Breast epithelium (tissue), 4 donors: Measurements from ENCODE around the gene LIMD2. TPM values are rescaled to one million over a fixed set of nuclear protein-coding genes. Genes with fewer than 3 reads are reported as not detected.

Experiments used
- DNase-seq, 2 donors: peaks; one replicate each; pipeline ENCODE4 v3.0.0-alpha.2; 2019; ENCODE audit warnings: low spot score in 2 of 2
- H3K27ac ChIP-seq, 2 donors: fragments of 200-600 bp; sonication (generic) in 1 of 2; one replicate each; pipeline ENCODE4 v1.5.1; 2016 to 2019; ENCODE audit warnings: mild to moderate bottlenecking in 1 of 2
- H3K27me3 ChIP-seq, 2 donors: fragments of 200-600 bp; sonication (generic) in 1 of 2; one replicate each; pipeline versions ENCODE4 v1.5.1 to v1.6.0; 2017 to 2019; ENCODE audit warnings: control low read depth in 1 of 2, mild to moderate bottlenecking in 1 of 2
- H3K36me3 ChIP-seq: fragments of 200-600 bp; one replicate; pipeline ENCODE4 v1.5.1; 2019
- H3K4me1 ChIP-seq, 2 donors: fragments of 200-600 bp; sonication (generic); one replicate each; pipeline ENCODE4 v1.5.1; 2016 to 2019; ENCODE audit warnings: control low read depth in 1 of 2
- H3K4me3 ChIP-seq, 3 donors: fragments of 200-600 bp; sonication (generic); 1 replicate in 2 of 3; 2 replicates in 1 of 3; pipeline ENCODE4 v1.5.1; 2016 to 2019; ENCODE audit warnings: mild to moderate bottlenecking in 3 of 3, moderate library complexity in 2 of 3
- H3K9me3 ChIP-seq, 2 donors: fragments of 200-600 bp; sonication (generic) in 1 of 2; one replicate each; pipeline ENCODE4 v1.5.1; 2016 to 2019; ENCODE audit warnings: control low read depth in 1 of 2
- POLR2A ChIP-seq: fragments of 450-650 bp; IDR thresholded peaks from one replicate; pipeline ENCODE4 v1.6.1; 2016; ENCODE audit warnings: antibody characterized with exemption, mild to moderate bottlenecking, moderate library complexity
- POLR2AphosphoS5 ChIP-seq, 3 donors: sonication (generic); formaldehyde crosslinking; IDR thresholded peaks; one replicate each; pipeline ENCODE4 v1.6.1; 2017; ENCODE audit warnings: antibody characterized with exemption in 3 of 3
- intact Hi-C: fragments of 100-400 bp; cut with DNase I; formaldehyde crosslinking; loops from one replicate; pipeline ENCODE4 v1.15.1; 2023; ENCODE audit warnings: low total_unique reads
- total RNA-seq, 3 donors: library from RNA; depleted of rRNA; stranded (reverse); fragments of >200 nt; gene quantifications; one replicate each; pipeline ENCODE4 v1.1.0, GENCODE V29; 2016
- TF ChIP-seq, protein P1 (sequence below), 3 donors: fragments of 450-650 bp; IDR thresholded peaks; one replicate each; pipeline ENCODE4 v1.5.1; 2016 to 2017; ENCODE audit warnings: antibody characterized with exemption in 3 of 3, mild to moderate bottlenecking in 3 of 3, moderate library complexity in 3 of 3

LIMD2 gene
- total RNA-seq, 3 donors from 2014 or later, result 6.1 to 10.5 (median 7.2) TPM

DNA sequence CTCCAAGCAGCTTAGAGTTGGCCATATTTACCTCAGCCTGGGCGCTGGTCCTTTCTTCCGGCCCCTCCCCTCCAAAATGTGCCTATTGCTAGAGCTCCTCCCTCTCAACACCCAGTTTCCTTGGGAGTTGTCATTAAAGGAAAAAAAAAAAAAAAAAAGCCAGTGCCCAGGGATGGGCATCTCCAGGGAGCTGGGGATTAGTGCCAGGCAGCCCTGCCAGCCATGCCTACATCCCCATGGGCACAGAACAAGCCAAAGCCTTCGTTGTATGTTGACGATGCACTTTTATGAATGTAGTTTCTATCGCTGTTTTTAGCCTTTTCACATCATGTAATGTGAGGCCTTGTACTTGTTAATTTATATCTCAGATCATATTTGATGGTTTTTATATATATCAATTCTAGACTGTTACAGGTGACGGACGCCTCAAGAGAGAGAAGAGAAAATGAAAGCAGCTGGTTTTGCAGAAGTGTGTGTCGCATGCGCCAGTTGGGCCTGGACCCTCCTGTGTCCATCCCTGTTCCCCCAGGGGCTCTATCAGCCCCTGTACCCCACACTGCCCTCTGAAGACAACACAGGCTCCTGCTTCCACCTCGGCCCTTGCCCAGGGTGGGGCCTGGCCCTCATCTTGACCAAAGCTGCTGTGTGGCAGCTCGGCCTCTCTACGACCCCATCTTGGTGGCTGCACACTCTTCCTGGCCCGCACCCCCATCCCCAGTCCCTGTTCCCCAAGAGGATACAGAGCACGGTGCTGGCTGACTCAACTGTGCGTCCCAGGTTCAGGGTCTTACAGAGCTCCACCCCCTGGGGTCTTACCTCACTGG is 4.8 kb downstream of the LIMD2 start:
- intact Hi-C loops, result loop anchor here (5.0 kb wide), 1 partner anchor 142 kb away; no protein-coding TSS in a partner anchor
- Histone ChIP-seq H3K4me3 (no peak overlapping the region), H3K27me3 (no peaks in the 10 kb centered on the region), H3K27ac (no peak overlapping the region), H3K9me3 (no peaks in the 10 kb centered on the region), H3K36me3 (peaks cover 14% of the 10 kb centered on the region), H3K4me1 (peaks cover 0 to under 1% of the 10 kb centered on the region in 2 donors)
- no peak for DNase-seq
- no peak for TF ChIP-seq POLR2AphosphoS5 (IDR thresholded peaks at IDR 0.05)
- TF ChIP-seq, protein P1, sequence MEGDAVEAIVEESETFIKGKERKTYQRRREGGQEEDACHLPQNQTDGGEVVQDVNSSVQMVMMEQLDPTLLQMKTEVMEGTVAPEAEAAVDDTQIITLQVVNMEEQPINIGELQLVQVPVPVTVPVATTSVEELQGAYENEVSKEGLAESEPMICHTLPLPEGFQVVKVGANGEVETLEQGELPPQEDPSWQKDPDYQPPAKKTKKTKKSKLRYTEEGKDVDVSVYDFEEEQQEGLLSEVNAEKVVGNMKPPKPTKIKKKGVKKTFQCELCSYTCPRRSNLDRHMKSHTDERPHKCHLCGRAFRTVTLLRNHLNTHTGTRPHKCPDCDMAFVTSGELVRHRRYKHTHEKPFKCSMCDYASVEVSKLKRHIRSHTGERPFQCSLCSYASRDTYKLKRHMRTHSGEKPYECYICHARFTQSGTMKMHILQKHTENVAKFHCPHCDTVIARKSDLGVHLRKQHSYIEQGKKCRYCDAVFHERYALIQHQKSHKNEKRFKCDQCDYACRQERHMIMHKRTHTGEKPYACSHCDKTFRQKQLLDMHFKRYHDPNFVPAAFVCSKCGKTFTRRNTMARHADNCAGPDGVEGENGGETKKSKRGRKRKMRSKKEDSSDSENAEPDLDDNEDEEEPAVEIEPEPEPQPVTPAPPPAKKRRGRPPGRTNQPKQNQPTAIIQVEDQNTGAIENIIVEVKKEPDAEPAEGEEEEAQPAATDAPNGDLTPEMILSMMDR (IDR thresholded peaks at IDR 0.05), result no peak
- TF ChIP-seq POLR2A, result no peak

- peaks cover 14% of the 10 kb centered on the region for H3K36me3 ChIP-seq
- no peak overlapping the region for H3K4me3 ChIP-seq
- H3K27ac ChIP-seq, result no peak overlapping the region
- H3K27me3 ChIP-seq, result no peaks in the 10 kb centered on the region
- TF ChIP-seq POLR2AphosphoS5 (IDR thresholded peaks at IDR 0.05), result no peak
- TF ChIP-seq, protein P1 (IDR thresholded peaks at IDR 0.05), result no peak
- no peak for TF ChIP-seq POLR2A
- H3K4me1 ChIP-seq, result no peaks in the 10 kb centered on the region
- no peaks in the 10 kb centered on the region for H3K9me3 ChIP-seq
- no peak for DNase-seq
- intact Hi-C loops, result no loop called here
These were observed 5.5 kb downstream of the LIMD2 start for GRCh38 chr17:63694229-63694949.

- Histone ChIP-seq H3K4me3 (no peak overlapping the region), H3K36me3 (peaks cover 14% of the 10 kb centered on the region), H3K4me1 (no peaks in the 10 kb centered on the region), H3K27ac (no peak overlapping the region), H3K27me3 (no peaks in the 10 kb centered on the region), H3K9me3 (no peaks in the 10 kb centered on the region)
- DNase-seq, result no peak
- TF ChIP-seq POLR2A, result no peak
- TF ChIP-seq, protein P1 (IDR thresholded peaks at IDR 0.05), result no peak
- TF ChIP-seq POLR2AphosphoS5 (IDR thresholded peaks at IDR 0.05), result no peak
- intact Hi-C loops, result no loop called here
These were observed 6.4 kb downstream of the LIMD2 start for GRCh38 chr17:63693411-63694113.

DNA sequence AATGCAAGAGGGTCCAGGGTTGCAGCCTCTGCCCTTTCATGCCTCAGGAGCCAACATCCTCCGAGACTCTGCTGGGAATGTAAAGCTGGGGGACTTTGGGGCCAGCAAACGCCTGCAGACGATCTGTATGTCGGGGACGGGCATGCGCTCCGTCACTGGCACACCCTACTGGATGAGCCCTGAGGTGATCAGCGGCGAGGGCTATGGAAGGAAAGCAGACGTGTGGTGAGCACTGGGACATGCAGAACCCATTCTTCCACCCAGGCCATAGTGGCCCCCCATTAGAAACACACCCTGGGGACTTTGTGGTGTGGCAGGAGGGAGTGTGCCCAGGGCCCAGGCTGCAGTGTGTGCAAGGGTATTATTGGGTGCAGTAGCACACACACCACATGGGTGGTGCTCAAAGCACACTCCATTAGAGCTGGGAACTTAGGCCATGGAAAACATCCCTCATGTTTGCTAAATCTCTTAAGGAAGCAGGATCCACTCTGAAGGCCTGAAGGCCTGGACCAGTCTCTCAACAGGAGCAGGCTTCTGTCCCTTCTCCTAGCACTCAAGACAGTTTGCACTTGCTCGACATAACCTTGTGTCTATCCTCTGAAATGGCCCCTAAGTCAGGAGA is 7.6 kb downstream of the LIMD2 start:
- no peak overlapping the region for H3K4me3 ChIP-seq
- H3K27me3 ChIP-seq, result no peaks in the 10 kb centered on the region
- no peak for DNase-seq
- no peaks in the 10 kb centered on the region for H3K9me3 ChIP-seq
- TF ChIP-seq, protein P1 (IDR thresholded peaks at IDR 0.05), result no peak
- TF ChIP-seq POLR2A, result no peak
- TF ChIP-seq POLR2AphosphoS5 (IDR thresholded peaks at IDR 0.05), result no peak
- peaks cover 14% of the 10 kb centered on the region for H3K36me3 ChIP-seq
- intact Hi-C loops, result no loop called here
- H3K27ac ChIP-seq, result no peak overlapping the region
- H3K4me1 ChIP-seq, result no peaks in the 10 kb centered on the region
